GM12874 (cell line): ENCODE results near the gene ATP13A3.

Experiments
- CTCF ChIP-seq: IDR thresholded peaks from 2 replicates; pipeline ENCODE4 v1.5.1; 2011; ENCODE audit warnings: low read depth, mild to moderate bottlenecking, control low read depth, low read length, moderate library complexity; ENCODE audit not compliant: insufficient read depth

Gene ATP13A3

DNA sequence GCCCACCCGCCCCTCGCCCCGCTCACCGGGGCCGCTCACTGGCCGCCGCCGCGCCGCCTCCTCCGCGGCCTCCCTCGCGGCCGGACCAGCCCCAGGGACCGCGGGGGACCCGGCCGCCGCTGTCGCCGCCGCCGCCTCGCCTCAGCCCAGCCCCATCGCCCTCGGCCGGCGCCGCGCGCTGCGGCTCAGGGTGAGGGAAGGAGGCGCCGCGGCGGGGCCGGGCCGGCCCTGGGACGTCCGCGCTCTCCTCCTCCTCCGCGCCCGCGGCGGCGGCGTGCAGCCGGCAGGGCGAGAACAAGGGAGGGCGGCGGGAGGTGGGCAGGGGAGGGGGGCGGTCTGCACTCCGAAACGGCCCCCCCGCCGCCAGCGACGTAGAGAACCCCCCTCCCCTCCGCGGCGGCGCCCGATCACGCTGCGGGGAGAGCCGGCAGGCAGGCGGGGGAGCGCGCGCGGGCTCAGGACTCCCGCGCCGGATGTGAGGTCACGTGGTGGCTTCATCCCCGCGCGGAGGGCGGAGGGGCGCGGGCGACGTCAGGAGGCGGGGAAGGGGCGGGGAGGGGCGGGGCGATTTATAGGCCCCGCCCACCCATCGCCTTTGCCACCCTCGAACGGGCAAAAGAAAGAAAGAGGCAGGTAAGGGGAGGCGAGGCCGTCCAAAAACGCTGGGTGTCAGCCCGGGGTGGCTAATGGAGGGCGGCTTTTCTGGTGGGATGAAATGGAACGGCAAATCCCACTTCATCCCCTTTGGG is at the start of gene ATP13A3:
TSS of gene ATP13A3 (minus strand) at position 463 of the 749 bp plus-strand sequence. CDS start 24,812 bp downstream, outside the sequence.
- TF ChIP-seq CTCF = no peak

DNA sequence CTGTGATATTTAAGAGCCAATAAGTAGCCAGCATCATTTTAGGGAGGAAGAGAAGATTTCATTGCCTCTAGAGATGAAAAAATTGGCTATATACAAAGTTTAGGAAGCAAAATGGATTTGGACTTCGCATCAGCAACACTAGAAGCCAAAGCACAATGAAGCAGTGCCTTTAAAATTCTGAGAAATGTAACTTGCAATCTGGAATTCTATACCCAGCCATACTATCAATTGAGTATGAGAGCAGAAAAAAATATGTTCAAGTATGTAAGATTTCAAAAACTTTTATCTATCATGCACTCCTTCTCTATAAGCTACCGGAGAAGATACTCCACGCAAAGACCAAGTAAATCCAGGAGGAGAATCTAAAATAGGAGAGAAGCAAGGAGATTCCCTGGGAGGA is 47.4 kb upstream of the ATP13A3 start:
- no peak for TF ChIP-seq CTCF

DNA sequence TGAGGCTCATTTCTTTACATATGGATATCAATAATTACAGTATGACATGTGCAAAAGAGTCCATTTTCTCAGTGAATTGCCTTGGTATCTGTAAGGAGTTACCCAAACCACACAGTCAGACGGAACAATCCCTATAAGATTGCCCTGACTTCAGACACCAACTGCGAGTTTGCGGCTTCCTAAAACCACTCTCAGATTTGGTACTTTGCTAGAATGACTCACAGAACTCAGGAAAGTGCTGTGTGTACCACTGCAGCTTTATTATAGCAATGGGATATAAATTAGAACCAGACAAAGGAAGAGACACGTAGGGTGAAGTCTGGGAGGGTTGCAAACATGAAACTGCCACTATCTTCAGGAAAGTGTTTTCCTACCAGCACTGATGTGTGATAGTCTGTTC is 45.8 kb upstream of the ATP13A3 start:
- TF ChIP-seq CTCF = no peak

DNA sequence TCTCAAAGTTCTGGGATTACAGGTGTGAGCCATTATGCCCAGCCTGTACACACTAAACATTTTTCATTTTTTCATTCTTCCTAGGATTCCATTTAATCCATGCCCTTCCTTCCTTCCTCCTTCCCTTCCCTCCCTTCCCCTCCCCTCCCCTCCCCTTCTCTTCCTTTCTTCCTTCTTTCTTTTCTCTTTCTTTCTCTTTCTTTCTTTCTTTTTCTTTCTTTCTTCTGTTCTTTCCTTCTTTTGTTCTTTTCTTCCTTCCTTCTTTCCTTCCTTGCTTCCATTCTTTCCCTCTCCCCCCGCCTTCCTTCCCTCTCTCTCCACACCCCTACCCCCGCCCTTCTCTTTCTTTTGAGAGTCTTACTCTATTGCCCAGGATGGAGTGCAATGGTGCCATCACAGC is 40.9 kb upstream of the ATP13A3 start:
- no peak for TF ChIP-seq CTCF

GRCh38 chr3:194526164-194526563 is 39.4 kb upstream of the ATP13A3 start:
- no peak for TF ChIP-seq CTCF

- no peak for TF ChIP-seq CTCF
These were observed 35.8 kb upstream of the ATP13A3 start for GRCh38 chr3:194522579-194523046.

DNA sequence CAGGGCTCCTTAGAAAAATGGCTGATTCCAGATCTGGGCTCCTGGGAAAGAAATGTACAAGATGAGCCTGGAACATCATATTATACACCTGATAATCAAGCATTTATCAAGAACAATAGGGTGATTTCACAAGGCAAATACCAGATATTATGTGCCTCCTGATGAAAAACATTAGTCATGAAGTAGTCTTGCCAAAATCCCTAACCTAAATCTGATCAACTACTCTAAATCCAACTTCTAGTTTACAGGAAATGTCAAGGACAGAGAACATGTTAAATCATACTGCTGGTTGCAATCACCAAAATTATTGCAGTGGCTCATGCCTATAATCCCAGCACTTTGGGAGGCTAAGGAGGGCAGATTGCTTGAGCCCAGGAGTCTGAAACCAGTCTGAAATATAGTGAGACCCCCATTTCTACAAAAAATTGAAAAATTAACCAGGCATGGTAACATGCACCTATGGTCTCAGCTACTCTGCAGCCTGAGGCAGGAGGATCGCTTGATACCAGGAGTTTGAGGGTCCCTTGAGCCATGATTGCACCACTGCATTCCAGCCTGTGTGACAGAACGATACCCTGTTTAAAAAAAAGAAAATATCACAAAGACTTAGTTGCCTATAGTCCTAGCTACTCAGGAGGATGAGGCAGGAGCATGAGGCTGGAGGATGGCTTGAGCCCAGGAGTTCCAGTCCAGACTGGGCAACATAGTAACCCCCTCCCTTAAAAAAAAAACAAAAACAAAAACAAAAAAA is 34.9 kb upstream of the ATP13A3 start:
- TF ChIP-seq CTCF = no peak
